Liver (tissue), 9 donors: ENCODE results near the gene MTG1. TPM values are rescaled to one million over a fixed set of nuclear protein-coding genes. Genes with fewer than 3 reads are reported as not detected.

Source experiments
- DNase-seq: peaks from one replicate; pipeline ENCODE4 v3.0.0-alpha.2; 2017; ENCODE audit warnings: low spot score
- H3K27ac ChIP-seq, 2 donors: one replicate each; pipeline ENCODE4 v1.7.0; 2013; ENCODE audit warnings: inconsistent platforms in 2 of 2, low read length in 2 of 2, control low read depth in 1 of 2, low read depth in 1 of 2, mild to moderate bottlenecking in 1 of 2
- H3K27me3 ChIP-seq, 4 donors: one replicate each; pipeline versions ENCODE4 v1.6.1 to v1.7.0; 2013; ENCODE audit warnings: low read length in 3 of 4, inconsistent platforms in 1 of 4, mild to moderate bottlenecking in 1 of 4, moderate library complexity in 1 of 4; ENCODE audit not compliant: control insufficient read depth in 4 of 4, insufficient read depth in 4 of 4
- H3K36me3 ChIP-seq, 4 donors: one replicate each; pipeline versions ENCODE4 v1.6.1 to v1.7.0; 2013; ENCODE audit warnings: low read length in 3 of 4, mild to moderate bottlenecking in 3 of 4, low read depth in 1 of 4, moderate library complexity in 1 of 4; ENCODE audit not compliant: control insufficient read depth in 4 of 4, insufficient read depth in 3 of 4
- H3K4me1 ChIP-seq, 4 donors: one replicate each; pipeline versions ENCODE4 v1.6.1 to v1.7.0; 2013; ENCODE audit warnings: low read length in 3 of 4, mild to moderate bottlenecking in 3 of 4, moderate library complexity in 1 of 4; ENCODE audit not compliant: control insufficient read depth in 4 of 4, insufficient read depth in 4 of 4
- H3K4me3 ChIP-seq, 3 donors: one replicate each; pipeline versions ENCODE4 v1.6.1 to v1.7.0; 2013; ENCODE audit warnings: low read length in 3 of 3, control low read depth in 1 of 3, low read depth in 1 of 3, mild to moderate bottlenecking in 1 of 3
- H3K9ac ChIP-seq, 2 donors: one replicate each; pipeline ENCODE4 v1.7.0; 2013; ENCODE audit warnings: low read length in 2 of 2, mild to moderate bottlenecking in 2 of 2, moderate library complexity in 2 of 2, control low read depth in 1 of 2, low read depth in 1 of 2
- H3K9me3 ChIP-seq, 4 donors: one replicate each; pipeline versions ENCODE4 v1.6.1 to v1.7.0; 2013; ENCODE audit warnings: low read length in 3 of 4; ENCODE audit not compliant: control insufficient read depth in 4 of 4
- ATF3 ChIP-seq: IDR thresholded peaks from 2 replicates; pipeline ENCODE4 v1.6.1; 2016; ENCODE audit warnings: antibody characterized with exemption
- CTCF ChIP-seq: fragments of 150-350 bp; IDR thresholded peaks from 2 replicates; pipeline ENCODE4 v1.5.1; 2017; ENCODE audit warnings: improper control_type of control experiment, low read depth, low read length; ENCODE audit not compliant: missing input control
- EGR1 ChIP-seq, 2 donors: IDR thresholded peaks; 2 replicates each; pipeline ENCODE4 v1.6.1; 2016 to 2018; ENCODE audit warnings: antibody characterized with exemption in 2 of 2, low read depth in 2 of 2
- GABPA ChIP-seq, 2 donors: IDR thresholded peaks in 1 of 2; conservative IDR thresholded peaks in 1 of 2; 2 replicates each; pipeline ENCODE4 v1.6.1; 2016; ENCODE audit warnings: antibody characterized with exemption in 2 of 2, mild to moderate bottlenecking in 1 of 2, moderate library complexity in 1 of 2
- HNF4A ChIP-seq, 2 donors: conservative IDR thresholded peaks; 2 replicates each; pipeline ENCODE4 v1.6.1; 2016; ENCODE audit warnings: antibody characterized with exemption in 2 of 2, mild to moderate bottlenecking in 2 of 2
- HNF4G ChIP-seq: IDR thresholded peaks from 2 replicates; pipeline ENCODE4 v1.6.1; 2016; ENCODE audit warnings: antibody characterized with exemption
- JUND ChIP-seq, 2 donors: IDR thresholded peaks; 2 replicates each; pipeline ENCODE4 v1.6.1; 2016; ENCODE audit warnings: antibody characterized with exemption in 2 of 2
- MAX ChIP-seq: IDR thresholded peaks from 2 replicates; pipeline ENCODE4 v1.6.1; 2016; ENCODE audit warnings: antibody characterized with exemption
- NR2F2 ChIP-seq: IDR thresholded peaks from 2 replicates; pipeline ENCODE4 v1.6.1; 2016; ENCODE audit warnings: antibody characterized with exemption
- RAD21 ChIP-seq, 2 donors: IDR thresholded peaks; 2 replicates each; pipeline ENCODE4 v1.6.1; 2016; ENCODE audit warnings: antibody characterized with exemption in 2 of 2, mild to moderate bottlenecking in 2 of 2
- RXRA ChIP-seq, 2 donors: IDR thresholded peaks; 2 replicates each; pipeline ENCODE4 v1.6.1; 2017 to 2018; ENCODE audit warnings: antibody characterized with exemption in 2 of 2, mild to moderate bottlenecking in 1 of 2
- TAF1 ChIP-seq: conservative IDR thresholded peaks from 2 replicates; pipeline ENCODE4 v1.6.1; 2016; ENCODE audit warnings: antibody characterized with exemption, mild to moderate bottlenecking
- YY1 ChIP-seq: IDR thresholded peaks from 2 replicates; pipeline ENCODE4 v1.6.1; 2016; ENCODE audit warnings: antibody characterized with exemption, mild to moderate bottlenecking
- WGBS: extraction: QIAGEN DNeasy Blood & Tissue Kit; methylation state at CpG from one replicate; pipeline ENCODE4 v1.1.7; 2013; 5-methylcytosine and 5-hydroxymethylcytosine counted together
- polyA plus RNA-seq, 2 donors: library from polyadenylated mRNA; stranded (reverse) in 1 of 2; unstranded in 1 of 2; fragments of 200-250 nt in 1 of 2; fragments of >200 nt in 1 of 2; fragmentation: Nextera tagmentation in 1 of 2; extraction: Ambion mirVana in 1 of 2; gene quantifications; one replicate each; pipeline versions ENCODE4 v1.2.1 to v1.2.3, GENCODE V29; 2013 to 2015
- total RNA-seq, 2 donors: library from RNA; depleted of rRNA; stranded (reverse); fragments of >200 nt; gene quantifications; one replicate each; pipeline ENCODE4 v1.2.3, GENCODE V29; 2014
- donor health status: healthy.
- donor health status: healthy.
- donor health status: healthy.
- donor health status: healthy.
- donor health status: healthy.

Gene MTG1
- total and polyA plus RNA-seq, 4 donors, result 19.4 to 70.6 (median 38.2) TPM

- TF ChIP-seq TAF1 (no peak), RXRA (IDR thresholded peaks at IDR 0.05) (no peak)
Measured at GRCh38 chr10:133361773-133362441, 32.0 kb upstream of the MTG1 start (continued).

- H3K4me1 ChIP-seq, result peaks cover 10 to 36% (median 22%) of the 10 kb centered on the region in 4 donors
- H3K27ac ChIP-seq, result no peak overlapping the region
- no peak overlapping the region for H3K9ac ChIP-seq
- WGBS, result 94% methylated on average over 13 of the region's 13 CpGs
- TF ChIP-seq CTCF (no peak), NR2F2 (no peak), MAX (no peak), ATF3 (no peak), TAF1 (no peak), GABPA (IDR thresholded peaks at IDR 0.05 in 1 of 2, conservative IDR thresholded peaks at IDR 0.05 in 1 of 2) (no peak)
- no peaks in the 10 kb centered on the region for H3K9me3 ChIP-seq
- no peak for DNase-seq
- peaks cover 21 to 53% (median 39%) of the 10 kb centered on the region in 4 donors for H3K36me3 ChIP-seq
- no peak overlapping the region for H3K4me3 ChIP-seq
- no peaks in the 10 kb centered on the region for H3K27me3 ChIP-seq
Measured at GRCh38 chr10:133362846-133363245, 31.1 kb upstream of the MTG1 start.

- WGBS, result 72% methylated on average over 29 of the region's 29 CpGs
- no peak for DNase-seq
- no peak overlapping the region for H3K27ac ChIP-seq
- no peak for TF ChIP-seq JUND (IDR thresholded peaks at IDR 0.05)
- no peak overlapping the region for H3K4me3 ChIP-seq
- peaks cover 5 to 25% (median 18%) of the 10 kb centered on the region in 4 donors for H3K4me1 ChIP-seq
- H3K9ac ChIP-seq, result no peak overlapping the region
- H3K27me3 ChIP-seq, result no peaks in the 10 kb centered on the region
- no peaks in the 10 kb centered on the region for H3K9me3 ChIP-seq
- H3K36me3 ChIP-seq, result peaks cover 30 to 70% (median 54%) of the 10 kb centered on the region in 4 donors
Measured at GRCh38 chr10:133364645-133365431, 29.1 kb upstream of the MTG1 start.

GRCh38 chr10:133365461-133366129 lies 28.4 kb upstream of the MTG1 start:
- TF ChIP-seq YY1 (no peak), EGR1 (IDR thresholded peaks at IDR 0.05; ENCODE audit: low read depth in 2 of 2) (no peak), ATF3 (no peak), HNF4A (conservative IDR thresholded peaks at IDR 0.05) (no peak), RAD21 (IDR thresholded peaks at IDR 0.05) (no peak), HNF4G (no peak)
- Histone ChIP-seq H3K9me3 (no peaks in the 10 kb centered on the region), H3K4me1 (peaks cover under 1 to 25% (median 16%) of the 10 kb centered on the region in 4 donors), H3K36me3 (peaks cover 35 to 74% (median 61%) of the 10 kb centered on the region in 4 donors), H3K27ac (no peak overlapping the region), H3K4me3 (no peak overlapping the region), H3K27me3 (no peaks in the 10 kb centered on the region), H3K9ac (no peak overlapping the region)
- DNase-seq, result no peak
- 75% methylated on average over 13 of the region's 13 CpGs for WGBS
